ENCODE data around the gene PLK5.
"Not testable (repeated sequence)": the region's sequence is repeated elsewhere in the genome, so short reads cannot be mapped to it uniquely, and the experiment has no call there.

Gene PLK5

DNA sequence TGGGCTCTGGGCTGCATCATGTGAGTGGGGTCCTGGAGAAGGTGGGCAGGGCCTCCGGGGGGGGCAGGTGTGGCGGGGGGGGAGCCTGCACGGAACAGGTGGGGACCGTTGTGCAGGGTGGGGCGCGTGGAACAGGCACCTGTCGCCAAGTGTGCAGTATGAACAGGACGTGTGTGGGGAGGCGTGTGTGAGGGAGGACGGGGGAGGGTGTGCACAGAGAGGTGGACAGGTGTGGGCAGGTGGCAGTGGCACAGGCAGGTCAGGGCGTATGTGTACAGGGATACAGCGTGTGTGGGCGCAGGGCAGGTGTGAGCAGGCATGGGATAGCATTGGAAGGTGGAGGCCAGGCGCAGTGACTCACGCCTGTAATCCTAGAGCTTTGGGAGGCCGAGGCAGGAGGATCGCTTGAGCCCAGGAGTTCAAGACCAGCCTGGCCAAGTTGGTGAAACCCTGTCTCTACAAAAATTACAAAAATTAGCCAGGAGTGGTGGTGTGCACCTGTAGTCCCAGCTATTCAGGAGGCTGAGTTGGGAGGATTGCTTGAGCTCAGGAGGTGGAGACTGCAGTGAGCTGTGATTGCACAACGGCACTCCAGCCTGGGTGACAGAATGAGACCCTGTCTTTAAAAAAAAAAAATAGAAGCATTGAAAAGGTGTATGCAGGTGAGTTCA lies 3.2 kb downstream of the PLK5 start:
- no peak for DNase-seq

DNA sequence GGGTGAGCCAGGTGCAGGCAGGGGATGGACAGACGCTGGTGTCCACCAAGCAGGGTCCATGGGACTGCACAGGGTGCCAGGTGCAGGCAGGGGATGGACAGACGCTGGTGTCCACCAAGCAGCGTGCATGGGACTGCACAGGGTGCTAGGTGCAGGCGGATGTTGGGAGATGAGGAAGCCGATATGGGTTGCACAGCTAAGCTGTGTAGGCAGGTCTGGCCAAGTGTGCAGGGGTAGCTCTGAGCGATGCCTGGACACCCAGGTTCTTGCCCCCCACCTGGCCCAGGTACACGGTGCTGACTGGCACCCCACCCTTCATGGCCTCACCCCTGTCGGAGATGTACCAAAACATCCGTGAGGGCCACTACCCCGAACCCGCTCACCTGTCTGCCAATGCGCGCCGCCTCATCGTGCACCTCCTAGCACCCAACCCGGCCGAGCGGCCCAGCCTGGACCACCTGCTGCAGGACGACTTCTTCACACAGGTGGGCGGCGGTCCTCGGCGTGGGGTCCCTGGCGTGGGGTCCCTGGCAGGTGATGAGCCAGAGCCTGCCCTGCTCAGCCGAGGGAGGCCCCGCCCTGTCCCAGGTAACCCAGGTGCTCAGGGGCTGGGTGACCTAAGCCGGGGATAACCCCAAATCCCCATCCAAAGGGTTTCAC lies 3.9 kb downstream of the PLK5 start:
- DNase-seq, result no peak

DNA sequence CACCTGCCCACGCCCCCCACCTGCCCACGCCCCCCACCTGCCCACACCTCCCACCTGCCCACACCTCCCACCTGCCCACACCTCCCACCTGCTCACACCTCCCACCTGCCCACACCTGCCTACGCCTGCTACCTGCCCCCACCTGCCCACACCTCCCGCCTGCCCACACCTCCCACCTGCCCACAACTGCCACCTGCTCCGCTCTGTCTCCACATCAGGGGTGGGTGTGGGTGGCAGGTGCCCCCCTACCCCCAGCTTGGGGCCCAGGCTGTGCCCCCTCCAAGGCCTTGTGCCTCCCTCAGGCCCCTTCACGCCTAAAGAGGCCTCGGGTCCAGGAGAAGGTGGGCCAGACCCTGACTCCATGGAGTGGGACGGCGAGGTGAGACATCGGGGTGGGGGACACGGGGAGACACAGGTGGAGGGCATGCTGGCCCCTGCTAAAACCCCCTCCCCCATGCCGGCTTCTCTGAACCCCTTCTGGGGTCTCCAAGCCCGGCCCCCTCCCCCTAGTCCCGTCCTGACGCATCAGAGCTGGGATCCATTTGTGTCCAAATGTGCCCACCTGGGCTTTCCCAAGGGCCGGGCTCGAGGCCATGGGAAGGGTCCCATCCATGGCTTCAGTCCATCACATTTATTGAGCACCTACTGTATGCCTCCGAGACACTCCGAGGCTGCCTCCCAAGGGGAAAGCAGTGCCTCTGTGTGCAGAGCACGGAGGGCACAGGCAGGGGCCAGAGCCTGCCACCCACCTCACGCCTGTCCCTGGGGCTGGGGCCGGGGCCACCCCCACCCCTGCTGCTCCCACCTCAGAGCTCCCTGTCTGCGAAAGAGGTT lies 4.9 kb downstream of the PLK5 start:
- no peak for DNase-seq

DNA sequence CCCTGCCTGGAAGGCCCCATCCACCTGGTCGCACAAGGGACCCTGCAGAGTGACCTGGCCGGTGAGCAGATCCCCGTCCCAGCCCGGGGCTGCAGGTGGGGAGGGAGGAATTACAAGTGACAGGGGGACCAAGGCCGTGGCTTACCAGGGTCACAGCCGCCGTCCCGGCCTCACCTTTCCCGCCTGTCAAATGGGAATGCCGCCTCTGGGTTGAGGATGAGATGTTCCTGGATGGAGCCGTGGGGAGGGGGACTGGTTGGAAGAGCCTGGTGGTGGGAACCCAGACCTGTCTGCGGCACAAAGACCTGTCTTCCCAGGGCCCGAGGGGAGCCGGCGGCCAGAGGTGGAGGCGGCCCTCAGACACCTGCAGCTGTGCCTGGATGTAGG lies 5.5 kb downstream of the PLK5 start:
- DNase-seq, result no peak

DNA sequence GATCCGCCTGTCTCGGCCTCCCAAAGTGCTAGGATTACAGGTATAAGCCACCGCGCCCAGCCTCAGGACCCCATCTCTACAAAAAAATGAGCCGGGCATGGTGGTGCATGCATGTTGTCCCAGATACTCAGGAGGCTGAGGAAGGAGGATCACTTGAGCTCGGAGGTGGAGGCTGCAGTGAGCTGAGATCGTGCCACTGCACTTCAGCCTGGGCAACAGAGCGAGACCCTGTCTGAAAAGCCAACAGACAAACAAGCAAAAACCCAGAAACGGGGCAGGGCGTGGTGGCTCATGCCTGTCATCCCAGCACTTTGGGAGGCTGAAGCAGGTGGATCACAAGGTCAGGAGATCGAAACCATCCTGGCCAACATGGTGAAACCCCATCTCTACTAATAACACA lies 7.0 kb downstream of the PLK5 start:
- DNase-seq, result not testable (repeated sequence)

DNA sequence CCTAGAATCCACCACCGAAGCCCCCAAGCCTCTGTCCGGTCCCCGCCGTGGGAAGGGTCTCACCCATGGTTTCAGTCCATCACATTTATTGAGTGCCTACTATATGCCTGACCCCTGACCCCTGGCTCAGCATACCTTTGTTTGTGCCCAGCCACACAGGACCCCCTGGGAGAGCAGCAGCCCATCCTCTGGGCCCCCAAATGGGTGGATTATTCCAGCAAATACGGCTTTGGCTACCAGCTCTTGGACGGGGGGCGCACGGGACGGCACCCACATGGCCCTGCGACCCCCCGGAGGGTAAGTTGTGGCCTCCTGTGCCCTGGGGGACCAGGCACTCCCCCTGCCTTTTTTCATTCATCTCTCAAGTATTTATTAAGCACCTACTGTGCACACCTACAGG lies 7.7 kb downstream of the PLK5 start:
- no peak for DNase-seq

DNA sequence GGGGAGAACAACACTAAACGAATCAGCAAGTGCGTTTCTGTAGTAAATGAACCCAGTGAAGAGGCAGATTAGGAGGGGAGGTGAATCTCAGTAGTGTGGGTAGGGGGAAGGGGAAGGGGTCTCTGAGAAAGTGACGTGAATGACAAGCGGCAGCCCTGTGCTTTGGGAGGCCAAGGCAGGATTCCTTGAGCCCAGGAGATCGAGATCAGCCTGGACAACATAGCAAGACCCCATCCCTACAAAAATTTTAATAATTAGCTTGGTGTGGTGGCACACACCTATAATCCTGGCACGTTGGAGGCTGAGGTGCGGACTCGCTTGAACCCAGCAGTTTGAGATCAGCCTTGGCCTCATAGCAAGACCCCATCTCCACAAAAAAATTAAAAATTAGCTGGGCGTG lies 8.1 kb downstream of the PLK5 start:
- no peak for DNase-seq

DNA sequence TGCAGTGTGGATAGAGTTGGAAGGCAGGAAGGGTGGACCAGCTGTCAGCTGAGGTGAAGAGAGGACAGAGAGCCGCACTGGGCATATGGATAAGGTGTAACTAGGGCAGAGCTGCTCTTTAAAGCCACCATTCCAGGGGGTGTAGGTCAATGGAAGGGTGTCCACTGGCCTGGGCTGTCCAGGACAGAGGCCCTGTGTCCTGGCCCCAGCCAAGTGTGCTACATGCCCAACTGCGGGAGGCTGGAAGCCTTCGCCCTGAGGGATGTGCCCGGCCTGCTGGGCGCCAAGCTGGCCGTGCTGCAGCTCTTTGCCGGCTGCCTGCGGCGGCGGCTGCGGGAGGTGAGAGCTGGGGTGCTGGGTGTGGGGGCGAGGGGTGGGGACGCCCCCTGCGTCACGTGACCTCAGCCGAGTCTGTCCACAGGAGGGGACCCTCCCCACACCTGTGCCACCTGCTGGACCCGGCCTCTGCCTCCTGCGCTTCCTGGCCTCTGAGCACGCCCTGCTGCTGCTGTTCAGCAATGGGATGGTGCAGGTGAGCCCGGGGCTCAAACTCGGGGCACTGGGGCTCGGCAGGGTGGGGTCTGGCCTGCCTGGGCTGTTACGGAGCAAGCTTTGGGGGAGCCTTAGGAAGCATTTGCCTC lies 9.8 kb downstream of the PLK5 start:
- DNase-seq, result no peak

DNA sequence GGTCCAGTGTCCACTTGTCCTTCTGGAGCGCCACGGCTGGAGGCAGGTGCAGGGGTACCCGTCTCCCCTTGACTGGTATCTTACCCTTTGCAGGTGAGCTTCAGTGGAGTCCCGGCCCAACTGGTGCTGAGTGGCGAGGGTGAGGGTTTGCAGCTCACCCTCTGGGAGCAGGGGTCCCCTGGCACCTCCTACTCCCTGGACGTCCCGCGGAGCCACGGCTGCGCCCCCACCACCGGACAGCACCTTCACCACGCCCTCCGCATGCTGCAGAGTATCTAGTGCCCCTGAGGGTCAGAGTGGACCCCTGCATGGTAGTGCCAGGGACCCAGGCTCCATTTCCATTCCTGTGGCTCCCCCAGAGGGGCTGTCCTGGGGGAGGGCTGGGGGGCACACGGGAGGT lies 11.1 kb downstream of the PLK5 start:
- no peak for DNase-seq

DNA sequence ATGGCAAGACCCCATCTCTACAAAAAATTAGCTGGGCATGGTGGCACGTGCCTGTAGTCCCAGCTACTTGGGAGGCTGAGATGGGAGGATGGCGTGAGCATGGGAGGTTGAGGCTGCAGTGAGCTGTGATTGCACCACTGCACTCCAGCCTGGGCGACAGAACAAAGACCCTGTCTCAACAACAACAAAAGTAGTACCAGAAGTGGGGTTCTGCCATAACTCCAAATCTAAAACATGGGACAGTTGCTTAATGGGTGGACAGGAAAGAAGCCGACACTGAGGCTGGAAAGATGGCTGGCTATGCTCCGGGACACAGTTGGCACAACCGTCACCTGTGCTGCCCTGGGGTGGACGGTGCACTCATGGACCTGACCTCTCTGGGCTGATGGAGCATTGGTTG lies 11.8 kb downstream of the PLK5 start:
- not testable (repeated sequence) for DNase-seq

DNA sequence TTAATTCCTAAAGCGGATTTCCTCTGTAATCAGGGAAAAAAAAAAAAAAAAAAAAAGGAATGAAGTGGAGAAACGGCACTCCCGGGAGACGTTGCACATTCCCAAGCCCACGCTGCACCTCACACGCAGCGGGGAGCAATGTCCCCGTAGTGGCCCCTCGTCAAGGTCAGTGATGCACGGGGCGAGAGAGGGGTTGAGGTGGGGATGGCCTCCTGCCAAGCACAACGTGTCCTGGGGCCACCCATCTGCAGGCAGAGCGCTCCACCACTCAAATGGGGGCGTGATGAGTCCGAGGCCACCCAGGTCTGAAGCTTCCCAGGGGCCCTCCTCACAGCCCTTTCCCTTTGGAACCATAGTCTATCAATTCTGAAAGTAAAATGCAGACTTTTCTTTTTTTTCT lies 15.1 kb downstream of the PLK5 start:
- no peak for DNase-seq

DNA sequence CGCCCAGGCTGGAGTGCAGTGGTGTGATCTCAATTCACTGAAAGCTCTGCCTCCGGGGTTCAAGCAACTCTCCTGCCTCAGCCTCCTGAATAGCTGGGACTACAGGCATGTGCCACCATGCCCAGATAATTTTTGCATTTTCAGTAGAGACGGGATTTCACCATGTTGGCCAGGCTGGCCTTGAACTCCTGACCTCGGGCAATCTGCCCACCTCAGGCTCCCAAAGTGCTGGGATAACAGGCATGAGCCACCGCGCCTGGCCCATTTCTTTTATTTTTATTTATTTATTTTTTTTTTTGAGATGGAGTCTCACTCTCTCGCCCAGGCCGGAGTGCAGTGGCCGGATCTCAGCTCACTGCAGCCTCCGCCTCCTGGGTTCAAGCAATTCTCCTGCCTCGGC lies 15.9 kb downstream of the PLK5 start:
- DNase-seq, result not testable (repeated sequence)

DNA sequence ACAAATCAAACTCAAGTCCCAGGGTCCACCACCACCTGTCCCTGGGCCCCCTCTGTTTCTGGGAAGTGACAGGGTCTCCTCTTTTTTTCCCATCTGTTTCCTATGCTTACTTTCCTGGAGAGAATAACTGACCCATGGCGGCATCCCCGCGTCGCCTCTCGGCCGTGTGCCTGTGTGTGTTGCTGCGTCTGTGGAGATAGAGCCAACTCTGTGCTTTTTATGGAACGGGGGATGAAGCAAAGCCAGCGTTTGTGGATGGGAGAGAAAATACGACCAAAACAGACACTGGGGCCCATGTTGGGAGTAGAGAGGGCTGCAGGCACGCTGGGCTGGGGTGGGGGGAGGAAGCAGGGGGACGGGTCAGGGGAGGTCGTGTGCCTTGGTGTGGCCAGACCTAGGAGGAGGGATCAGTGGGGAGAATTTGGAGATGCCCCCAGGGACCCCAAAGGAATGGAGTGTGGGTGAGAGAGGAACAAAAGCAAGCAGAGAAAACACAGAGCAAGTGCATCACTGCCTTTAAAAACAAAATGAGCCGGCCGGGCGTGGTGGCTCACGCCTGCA lies 16.6 kb downstream of the PLK5 start:
- DNase-seq, result peak in 1 of 2 experiments; percentile 9

DNA sequence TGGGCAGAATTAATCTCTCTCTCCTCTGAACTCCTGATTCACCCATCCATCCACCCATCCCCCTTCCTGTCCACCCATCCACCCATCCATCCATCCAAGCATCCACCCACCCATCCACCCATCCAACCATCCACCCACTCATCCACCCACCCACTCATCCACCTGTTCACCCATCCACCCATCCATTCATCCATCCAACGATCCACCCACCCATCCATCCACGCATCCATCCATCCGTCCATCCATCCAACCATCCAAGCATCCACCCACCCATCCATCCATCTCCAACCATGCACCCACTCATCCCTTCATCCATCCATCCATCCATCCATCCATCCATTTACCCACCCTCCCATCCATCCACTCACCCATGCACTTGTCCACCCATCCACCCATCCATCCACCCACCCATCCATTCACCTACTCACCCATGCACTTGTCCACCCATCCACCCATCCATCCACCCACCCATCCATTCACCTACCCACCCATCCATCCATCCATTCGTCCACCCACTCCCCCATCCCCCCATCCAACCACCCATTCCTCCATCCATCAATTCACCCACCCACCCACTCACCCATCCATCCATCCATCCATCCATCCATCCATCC lies 25.6 kb downstream of the PLK5 start:
- DNase-seq, result no peak

DNA sequence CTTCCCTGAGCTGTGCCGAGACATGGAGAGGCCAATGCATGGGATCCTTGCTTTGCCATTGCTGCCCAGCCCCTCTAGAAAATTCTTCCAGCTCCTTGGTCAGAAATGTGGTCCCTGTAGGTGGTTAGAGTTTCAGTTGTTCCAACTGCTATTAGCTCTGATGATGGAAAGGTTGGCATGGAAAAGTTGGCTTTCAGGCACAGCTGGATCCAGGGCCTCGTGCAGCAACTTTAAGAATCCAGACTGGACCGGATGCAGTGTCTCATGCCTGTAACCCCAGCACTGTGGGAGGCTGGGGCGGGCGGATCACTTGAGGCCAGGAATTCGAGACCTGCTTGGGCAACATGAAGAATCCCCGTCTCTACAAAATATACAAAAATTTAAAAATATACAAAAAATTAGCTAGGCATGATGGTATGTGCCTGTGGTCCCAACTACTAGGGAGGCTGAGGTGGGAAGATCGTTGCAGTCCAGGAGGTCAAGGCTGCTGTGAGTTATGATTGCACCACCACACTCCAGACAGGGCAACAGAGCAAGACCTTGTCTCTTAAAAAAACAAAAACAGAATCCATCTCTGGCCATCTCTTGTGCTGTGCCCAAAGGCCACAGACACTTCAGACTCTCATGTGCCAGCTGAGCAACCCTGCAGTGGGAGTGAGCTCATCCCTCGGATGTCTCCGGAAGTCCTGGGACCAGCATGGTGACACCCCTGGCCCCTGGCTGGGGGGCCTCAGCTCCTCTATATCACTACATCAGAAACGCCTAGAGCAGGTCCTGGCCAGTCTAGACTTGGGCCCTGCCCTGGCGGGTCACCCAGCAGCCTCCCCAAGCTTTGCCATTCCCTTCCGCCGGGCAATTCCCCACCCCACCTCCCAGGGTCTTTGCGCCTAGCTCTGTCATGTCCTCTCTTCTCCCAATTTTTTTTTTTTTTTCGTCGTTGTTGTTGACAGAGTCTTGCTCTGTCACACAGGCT lies 27.5 kb downstream of the PLK5 start:
- DNase-seq, result no peak

DNA sequence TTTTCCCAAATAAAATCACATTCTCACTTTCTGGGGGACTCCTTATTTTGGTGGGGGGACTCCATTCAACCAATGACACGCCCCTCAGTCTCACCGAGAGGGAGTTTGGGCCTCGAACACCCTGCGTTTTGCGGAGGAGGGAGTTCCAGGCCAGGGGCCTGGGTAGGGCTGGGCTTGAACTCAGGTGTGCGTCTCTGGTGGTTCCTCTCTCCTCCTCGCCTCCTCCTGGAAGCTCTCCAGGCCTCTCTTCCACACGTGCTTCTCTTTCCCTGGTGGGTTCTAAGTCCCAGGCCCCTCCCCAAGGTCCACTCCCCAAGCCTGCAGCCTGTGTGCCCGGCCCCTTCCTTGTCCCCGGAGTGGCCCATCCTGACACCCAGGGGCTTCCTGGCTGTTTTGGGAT lies 29.5 kb downstream of the PLK5 start:
- no peak for DNase-seq

DNA sequence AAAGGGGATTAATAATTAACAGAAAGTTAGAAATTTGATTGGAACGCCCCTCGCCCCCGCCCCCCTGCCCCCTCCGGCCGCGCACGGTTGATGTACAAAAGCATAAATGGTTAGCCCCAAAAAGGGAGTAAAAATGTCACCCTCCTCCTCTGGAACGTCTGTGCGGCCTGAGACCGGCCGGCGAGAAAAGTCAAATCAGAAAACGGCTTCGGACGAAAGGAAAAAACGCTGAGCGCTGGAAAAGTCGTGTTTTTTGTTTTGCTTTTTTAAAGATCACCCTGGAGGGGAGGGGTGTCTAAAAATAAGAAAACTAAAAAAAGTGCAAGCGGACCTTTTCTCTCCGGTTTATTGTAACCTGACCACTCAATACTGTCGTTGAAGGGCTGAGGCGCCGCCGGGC lies 31.1 kb downstream of the PLK5 start:
- no peak for DNase-seq

DNA sequence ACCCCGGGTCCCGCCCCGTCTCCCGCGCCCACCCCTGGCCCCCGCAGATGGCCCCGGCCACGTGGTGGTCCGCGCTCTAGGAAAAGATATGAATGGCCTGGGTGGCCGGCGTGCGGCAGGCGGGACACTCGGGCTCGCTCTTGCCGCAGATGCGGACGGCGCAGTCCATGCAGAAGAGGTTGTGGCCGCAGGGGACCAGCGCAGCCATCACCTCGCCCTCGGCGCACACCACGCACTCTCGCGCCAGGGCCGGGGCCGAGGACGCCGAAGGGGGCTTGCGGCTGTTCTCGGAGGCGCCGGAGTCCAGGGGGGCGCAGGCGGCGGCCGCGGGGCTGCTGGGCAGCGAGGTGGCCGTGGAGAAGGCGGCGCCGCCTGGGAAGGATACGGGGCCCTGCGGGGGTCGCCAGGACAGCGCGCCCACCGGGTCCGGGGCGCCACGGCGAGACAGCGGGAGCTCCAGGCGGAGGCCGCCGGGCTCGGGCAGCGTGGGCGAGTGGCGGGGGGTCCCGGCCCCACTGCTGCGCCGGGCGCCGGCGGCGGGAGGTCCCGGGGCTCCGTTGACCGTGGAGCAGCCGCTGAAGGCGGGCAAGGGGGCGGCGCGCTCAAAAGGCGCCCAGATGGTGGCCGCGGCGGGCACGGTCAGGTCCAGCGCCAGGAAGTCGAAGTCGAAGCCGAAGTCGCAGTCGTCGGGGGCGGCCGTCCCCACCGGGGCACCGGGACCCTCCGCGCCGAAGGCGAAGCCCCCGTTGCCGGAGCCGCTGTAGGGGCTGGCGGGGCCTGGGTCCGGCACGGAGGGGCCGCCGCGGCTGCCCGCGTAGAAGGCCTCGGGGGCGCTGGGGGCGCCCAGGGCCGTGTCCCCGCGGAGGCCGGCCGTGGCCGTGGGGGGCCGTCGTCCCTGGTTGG lies 31.9 kb downstream of the PLK5 start:
- no peak for DNase-seq

DNA sequence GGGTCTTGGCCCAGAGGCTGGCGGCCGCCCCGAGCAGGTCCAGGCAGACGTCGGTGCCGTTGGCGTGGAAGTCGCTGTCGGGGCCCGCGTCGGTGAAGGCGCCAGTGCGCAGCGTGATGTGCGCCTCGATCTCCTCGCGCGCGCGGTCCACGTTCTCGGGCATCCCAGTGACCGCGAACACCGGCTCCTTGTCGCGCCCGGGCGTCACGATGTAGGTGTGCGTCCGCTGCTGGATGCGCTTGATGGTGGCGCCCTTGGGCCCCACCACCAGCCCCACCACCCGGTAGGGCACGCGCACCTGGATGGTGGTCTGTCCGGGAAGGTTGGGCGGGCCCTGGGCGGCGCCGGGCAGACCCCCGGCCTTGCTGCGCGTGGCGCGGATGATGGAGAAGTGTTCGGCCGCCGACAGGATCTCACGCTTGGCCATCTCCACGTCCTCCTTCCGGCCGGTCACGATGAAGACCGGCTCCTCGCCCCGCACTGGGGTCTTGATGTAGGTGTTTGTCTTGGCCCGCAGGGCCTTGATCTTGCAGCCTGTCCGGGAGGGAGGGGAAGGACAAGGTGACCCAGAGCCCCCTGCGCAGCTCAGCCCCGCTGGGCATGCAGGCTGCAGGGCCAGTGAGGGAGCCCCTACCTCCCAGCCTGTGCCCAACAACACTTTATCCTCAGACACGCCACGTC lies 32.7 kb downstream of the PLK5 start:
- no peak for DNase-seq

DNA sequence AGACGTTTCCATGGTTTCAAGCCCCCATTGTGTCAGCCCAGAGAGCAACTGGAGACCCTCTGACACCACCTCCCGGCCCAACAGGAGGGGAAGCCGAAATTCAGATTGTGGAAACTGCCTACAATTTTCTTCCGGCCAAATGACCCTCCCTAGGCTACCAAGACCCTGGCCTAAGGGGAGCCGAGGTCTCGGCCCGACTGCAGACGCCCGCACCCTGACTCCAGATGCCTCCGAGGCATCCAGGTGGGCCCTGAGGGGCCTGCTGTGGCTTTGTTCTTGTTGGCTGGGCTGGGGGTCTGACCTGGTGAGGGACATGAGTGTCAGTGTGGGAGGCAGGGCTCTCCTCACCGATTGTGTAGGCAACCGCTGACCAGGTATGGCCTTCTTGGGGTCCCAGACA lies 34.7 kb downstream of the PLK5 start:
- no peak for DNase-seq
